ENCODE data around the gene FAM9A.
"Not testable (repeated sequence)": the region's sequence is repeated elsewhere in the genome, so short reads cannot be mapped to it uniquely, and the experiment has no call there.

The FAM9A gene

GRCh38 chrX:8800351-8800750 is 832 bp downstream of the FAM9A start:
- DNase-seq = not testable (repeated sequence)

DNA sequence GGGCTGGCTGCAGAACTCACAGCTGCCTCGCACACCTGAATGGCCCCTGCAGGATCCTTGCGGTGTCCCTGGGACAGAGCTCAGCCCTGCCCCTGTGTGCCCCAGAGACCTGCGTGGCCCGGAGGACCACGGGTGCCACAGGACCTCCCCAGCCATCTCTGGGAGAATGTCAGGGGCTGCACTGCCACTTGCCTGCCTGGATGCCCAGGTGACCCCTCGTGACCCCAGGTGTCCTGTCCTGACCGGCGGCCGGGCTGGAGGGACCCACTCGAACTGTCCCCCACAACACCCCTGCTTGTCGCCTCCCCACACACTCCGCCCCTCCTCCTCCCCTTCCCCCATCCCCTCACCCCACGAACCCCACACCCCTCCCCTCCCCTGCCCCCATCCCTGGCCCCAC is 1.9 kb downstream of the FAM9A start:
- not testable (repeated sequence) for DNase-seq

DNA sequence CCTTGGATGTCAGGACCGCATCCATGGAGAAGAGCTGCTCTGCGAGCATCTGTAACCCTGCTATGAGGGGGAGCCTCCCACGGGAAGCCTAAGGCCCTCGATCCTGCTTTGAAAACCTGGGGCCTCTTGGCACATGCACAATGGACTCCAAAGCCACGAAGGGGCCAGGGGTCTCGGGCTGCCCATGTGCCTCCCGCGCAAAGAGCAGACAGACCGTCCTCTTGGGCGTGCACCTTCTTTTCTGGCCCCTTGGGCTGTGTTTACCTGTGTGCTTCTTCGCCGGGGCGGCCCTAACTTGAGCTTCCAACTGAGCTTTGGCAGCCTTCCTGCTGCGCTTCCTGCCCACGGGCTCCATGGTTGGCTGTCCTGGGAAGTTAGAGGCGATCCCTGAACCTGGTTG is 2.5 kb downstream of the FAM9A start:
- DNase-seq = not testable (repeated sequence)

- DNase-seq = not testable (repeated sequence)
Measured at GRCh38 chrX:8787119-8787518, 14.1 kb downstream of the FAM9A start.

DNA sequence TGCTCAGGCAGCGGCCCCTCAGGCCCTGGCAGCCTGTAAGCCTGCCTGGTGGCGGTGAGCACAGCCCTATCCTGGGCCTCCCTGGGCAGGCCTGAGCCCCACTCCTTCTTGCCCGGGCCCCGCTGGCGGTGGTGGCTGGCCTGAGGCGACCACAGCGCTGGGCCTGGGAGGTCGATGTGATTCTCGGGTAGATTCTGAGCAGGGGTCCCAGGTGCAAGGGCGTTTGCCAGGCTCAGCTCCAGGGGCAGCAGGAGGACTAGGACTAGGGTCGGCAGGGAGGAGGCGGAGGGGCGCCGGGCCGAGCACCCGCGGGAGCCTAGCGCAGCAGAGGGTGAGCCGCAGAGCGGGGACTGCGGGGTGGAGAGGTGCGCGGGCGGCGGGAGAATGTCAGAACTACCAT is 17.0 kb downstream of the FAM9A start:
- DNase-seq = no peak

DNA sequence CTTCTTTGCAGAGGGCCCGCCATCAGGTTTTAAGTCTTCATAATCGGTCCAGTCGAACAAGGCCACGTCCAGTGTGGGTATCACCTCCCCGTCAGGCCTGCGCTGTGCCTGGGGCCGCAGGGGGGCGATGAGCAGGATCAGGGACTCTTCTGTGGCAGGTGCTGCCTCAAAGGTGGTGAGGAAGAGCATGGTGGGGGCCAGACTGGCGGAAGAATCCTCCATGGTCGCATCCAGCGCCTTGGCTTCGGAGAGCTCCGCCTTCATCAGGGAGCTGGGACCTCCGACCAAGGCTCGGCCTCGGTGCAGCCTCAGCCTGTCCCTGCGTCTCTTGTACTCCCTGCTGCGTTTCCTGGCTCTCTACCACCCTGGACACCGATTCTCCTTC is 17.5 kb downstream of the FAM9A start:
- no peak for DNase-seq

DNA sequence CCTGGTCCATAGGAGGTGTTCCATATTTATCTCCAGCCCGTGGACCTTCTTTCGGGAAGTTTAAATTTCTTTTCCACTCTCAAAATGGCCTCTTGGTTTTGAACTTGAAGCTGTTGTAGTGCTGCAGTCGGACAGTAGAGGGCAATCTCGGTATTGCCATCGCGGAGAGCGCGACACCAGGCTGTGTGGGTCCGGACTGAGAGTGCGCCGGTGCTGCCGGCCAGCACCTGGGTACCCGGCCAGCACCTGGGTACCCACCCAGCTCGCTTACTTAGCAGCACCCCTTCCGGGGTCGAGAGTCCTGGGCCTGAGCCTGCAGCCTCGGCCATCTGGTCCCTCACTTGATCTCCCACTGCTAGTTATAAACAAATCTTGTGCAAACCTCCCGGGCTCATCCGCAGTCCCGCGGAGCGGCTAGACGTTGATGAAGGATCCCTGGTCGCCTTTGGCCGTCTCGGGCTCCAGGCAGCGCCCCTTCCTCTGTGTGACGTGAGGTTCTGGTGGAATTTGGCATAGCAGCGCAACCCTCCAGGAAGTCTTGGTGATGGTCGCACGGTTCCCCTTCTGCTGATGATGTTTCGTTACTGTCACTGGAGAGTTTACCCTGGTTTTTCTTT is 18.0 kb downstream of the FAM9A start:
- no peak for DNase-seq

- DNase-seq = no peak
Measured at GRCh38 chrX:8782595-8782994, 18.6 kb downstream of the FAM9A start.

- DNase-seq = not testable (repeated sequence)
Measured at GRCh38 chrX:8781921-8782320, 19.3 kb downstream of the FAM9A start.

GRCh38 chrX:8773117-8773516 is 28.1 kb downstream of the FAM9A start:
- DNase-seq = no peak

DNA sequence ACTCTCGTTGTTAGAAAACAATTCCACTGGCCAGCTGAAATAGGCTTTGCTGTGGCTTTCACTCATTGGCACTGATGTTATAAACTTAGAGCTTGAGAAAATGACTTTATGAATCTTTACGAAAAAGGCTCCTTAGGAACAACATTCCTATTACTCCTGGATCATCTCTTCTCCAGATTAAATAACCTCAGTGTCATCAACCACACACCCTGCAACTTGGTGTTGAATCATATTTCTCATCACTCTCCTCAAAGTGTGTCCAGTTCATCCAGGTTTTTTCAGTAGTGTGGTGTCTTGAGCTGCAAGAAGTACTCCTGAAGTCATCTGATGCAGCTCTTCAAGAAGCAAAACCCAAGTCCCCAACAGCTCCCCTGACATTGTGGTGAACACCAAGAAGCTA is 41.2 kb downstream of the FAM9A start:
- no peak for DNase-seq

DNA sequence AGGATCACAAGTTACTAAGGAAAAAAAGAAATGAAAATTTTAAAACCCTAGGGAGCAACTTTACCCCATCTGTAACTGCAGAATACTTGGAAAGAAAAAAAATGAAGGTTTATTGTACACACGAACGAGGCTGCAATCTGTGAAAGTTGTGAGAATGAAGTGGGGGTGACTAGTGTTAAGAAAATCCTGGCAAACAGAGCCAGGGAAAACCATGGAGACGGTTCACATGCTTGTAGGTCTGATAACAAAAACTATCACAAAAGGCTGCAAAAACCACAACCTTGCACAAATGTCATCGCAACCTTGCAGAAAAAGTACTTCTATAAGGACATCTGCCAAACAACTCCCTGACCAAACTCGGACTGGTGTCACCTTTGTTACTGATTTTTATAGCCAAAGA is 42.5 kb downstream of the FAM9A start:
- not testable (repeated sequence) for DNase-seq

DNA sequence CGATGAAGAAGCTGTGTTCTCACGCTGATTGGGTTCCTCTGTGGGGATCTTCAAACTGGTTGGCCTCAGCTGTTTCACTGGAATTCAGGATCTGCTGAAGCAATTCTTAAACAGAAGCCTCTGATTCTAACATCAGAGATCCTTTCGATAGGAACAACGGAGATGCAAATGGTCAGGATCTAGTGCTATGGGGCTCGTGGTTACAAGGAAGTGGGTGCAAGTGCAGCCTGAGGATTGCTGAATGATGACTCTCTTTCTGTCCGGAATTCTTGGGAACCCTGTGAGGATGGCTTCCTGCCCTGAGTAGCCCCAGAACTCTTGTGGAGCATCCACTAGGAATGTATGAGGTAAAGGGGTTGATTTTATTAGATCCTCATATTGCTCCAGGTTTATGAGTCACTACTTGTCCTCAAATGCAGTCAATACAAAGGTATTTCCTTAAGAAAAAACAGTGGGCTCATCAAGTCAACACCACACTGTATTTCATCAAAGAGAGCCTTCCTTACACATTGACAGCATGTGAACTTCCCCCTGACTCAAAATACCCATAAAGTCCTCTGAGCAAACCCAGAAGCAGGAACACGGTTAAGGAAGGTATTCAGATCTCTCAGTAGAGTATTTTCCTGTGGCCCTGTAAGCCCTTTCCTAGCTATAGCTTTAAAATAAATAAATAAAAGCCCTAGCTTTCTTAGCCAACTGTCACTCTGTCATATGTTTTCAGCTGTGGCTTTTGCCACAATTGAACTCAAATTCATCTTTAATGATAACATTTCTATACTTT is 43.4 kb downstream of the FAM9A start:
- not testable (repeated sequence) for DNase-seq

DNA sequence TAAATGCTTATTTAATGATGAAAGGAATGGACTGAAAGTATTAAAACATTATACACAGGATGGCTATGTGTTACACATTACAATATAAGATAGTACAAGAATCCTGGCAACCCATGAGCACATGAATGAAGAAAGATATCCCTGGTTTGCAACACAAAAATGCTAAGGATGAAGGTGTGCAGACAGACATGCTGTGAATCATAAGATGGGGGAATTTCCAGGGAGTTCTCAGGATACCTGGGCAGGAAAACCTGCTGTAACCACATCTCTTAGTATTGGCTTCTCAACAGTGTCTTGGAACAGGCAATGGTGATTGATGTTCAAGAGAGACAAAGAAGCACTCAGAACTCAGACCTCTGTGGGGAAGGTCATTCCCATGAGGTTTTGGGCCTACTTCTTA is 45.4 kb downstream of the FAM9A start:
- no peak for DNase-seq

DNA sequence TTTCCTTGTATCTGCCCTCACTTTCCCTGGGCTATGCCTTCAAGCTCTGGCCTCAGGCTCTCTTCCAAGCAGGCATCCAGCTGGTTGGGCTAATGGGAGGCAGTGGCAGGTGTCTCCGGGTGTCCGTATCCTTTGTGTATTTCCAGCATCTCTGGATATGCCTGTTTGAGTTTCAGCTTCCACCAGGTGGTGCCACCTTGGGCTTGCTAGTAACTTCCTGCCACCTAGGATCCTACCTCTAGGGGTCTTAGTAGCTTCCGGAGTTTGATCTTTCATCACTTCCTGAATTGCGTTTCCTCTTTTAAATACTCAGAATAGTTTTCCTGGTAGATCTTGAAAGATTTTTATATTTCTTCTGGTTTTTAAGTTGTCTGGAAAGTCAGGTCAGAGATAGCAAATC is 46.1 kb downstream of the FAM9A start:
- peak; percentile 10 to 38 for DNase-seq

DNA sequence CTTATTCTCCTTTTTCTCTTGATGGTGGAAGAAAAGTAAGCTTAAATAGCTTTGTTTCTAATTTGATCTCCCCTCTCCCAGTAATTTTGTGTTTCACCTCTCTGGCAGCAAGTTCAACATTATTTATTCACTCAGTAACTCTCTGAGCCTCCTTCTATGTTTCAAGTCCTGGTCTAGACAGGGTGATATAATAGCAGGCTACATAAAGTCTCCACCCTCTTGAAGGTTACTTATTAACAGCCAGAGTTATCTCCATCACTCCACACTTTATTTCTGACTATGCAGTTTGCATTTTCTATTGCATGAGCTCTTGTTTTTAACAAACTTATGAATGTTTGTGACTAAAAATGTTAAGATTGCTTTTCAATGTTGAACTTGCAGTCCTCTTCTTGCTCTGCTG is 51.5 kb downstream of the FAM9A start:
- no peak for DNase-seq

DNA sequence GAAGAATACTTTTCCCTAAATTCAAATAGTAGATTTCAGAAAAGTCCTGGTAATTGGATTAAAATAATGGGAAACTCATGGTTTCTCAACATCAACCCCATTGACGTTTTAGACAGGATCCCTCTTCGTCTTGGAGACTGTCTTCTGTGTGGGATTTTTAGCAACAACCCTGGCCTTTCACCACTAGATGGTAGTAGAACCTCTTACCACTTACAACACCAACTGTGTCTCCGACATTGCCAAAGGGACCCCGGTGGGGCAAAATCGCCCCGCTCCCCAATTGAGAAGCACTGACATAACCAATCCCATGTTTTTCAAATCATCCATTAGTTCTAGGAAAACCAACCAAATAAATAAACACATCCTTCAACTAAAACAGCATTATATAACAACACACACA is 52.3 kb downstream of the FAM9A start:
- DNase-seq = peak; percentile 42 to 59

DNA sequence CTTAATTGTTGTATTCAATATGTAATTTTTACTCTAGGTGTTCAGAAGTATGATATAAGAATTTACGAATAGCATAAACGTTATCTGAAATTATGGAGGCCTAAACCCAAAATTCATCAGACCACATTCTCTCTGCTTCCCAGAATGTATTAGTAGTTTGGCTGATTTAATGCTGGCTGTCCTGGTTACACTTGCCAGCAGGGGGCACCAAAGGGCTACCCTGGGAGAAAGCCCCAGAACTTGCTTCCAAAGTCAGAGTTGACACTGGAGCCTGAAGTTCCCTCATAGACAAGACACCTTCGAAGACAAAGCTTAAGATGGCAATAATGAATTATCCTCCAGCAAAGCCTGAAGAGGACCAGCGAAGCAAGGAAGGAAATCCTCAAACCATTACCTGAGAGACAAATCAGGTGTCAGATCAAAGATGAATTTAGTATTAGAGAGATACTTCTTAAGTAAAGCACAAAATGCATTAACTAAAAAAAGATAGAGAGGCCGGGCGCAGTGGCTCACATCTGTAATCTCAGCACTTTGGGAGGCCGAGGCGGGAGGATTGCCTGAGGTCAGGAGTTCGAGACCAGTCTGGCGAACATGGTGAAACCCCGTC is 58.0 kb downstream of the FAM9A start:
- peak in 1 of 2 experiments; percentile 61 for DNase-seq

DNA sequence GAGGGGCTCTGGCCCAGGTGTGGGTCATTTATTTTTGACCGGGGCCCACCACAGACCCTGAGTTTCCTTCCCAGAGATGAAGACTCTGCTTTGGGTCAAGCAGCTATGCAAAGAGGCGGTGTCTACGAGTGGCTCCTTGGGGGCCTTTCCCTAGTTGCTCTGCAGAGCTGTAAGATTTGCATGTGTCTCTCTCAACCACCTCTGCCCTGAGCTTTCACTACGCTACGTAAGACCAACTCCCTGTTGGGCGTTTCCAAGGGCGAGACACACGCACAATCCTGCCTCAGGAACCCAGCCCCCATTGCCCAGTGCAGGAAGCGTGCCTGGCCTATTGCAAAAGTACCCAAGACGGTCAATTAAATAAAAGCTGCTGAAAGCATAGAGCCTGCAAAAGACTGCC is 59.2 kb downstream of the FAM9A start:
- no peak for DNase-seq

All from NCI-H524 (cell line).